ENCODE measurements around the gene SCAND1. TPM values are rescaled to one million over a fixed set of nuclear protein-coding genes. Genes with fewer than 3 reads are reported as not detected.
"Not testable (repeated sequence)": the region's sequence is repeated elsewhere in the genome, so short reads cannot be mapped to it uniquely, and the experiment has no call there.

SCAND1 gene
- 37.8 TPM for total RNA-seq

- peak; percentile 97 for DNase-seq (ENCODE audit: low spot score)
- ATAC-seq, result peak; percentile 97
- intact Hi-C loops (cut with DNase I), result no loop called here
Observed at GRCh38 chr20:35954200-35954906, at the start of gene SCAND1. Gene SCAND1 (minus strand): TSS chr20:35954502. CDS start chr20:35954284, 218 bp downstream.

GRCh38 chr20:36004045-36004444 is 49.7 kb upstream of the SCAND1 start:
- no peak for ATAC-seq
- intact Hi-C loops (cut with DNase I), result no loop called here
- DNase-seq (ENCODE audit: low spot score), result no peak

- DNase-seq (ENCODE audit: low spot score), result no peak
- intact Hi-C loops (cut with DNase I), result no loop called here
- no peak for ATAC-seq
Observed at GRCh38 chr20:36002855-36003254, 48.6 kb upstream of the SCAND1 start.

- ATAC-seq; DNase-seq (ENCODE audit: low spot score); intact Hi-C loops (cut with DNase I): not testable (repeated sequence)
Observed at GRCh38 chr20:36001331-36001730, 47.0 kb upstream of the SCAND1 start.

GRCh38 chr20:35996492-35996891 is 42.2 kb upstream of the SCAND1 start:
- intact Hi-C loops (cut with DNase I), result loop anchor here (5.0 kb wide), 1 partner anchor 141 kb away; no protein-coding TSS in a partner anchor
- not testable (repeated sequence) for DNase-seq (ENCODE audit: low spot score); ATAC-seq

- intact Hi-C loops (cut with DNase I), result loop anchor here (5.0 kb wide), 2 partner anchors 142 to 202 kb away; no protein-coding TSS in a partner anchor
- DNase-seq (ENCODE audit: low spot score) (peak; percentile 91), ATAC-seq (peak; percentile 95)
Observed at GRCh38 chr20:35994994-35995453, 40.7 kb upstream of the SCAND1 start.

- DNase-seq (ENCODE audit: low spot score) (no peak), ATAC-seq (peak; percentile 82)
- intact Hi-C loops (cut with DNase I), result loop anchor here (5.0 kb wide), 1 partner anchor 204 kb away; no protein-coding TSS in a partner anchor
Observed at GRCh38 chr20:35992713-35993335, 38.5 kb upstream of the SCAND1 start.

- DNase-seq (ENCODE audit: low spot score) (no peak), ATAC-seq (no peak)
- intact Hi-C loops (cut with DNase I), result loop anchor here (5.0 kb wide), 1 partner anchor 206 kb away; no protein-coding TSS in a partner anchor
Observed at GRCh38 chr20:35991142-35991771, 37.0 kb upstream of the SCAND1 start.

- intact Hi-C loops (cut with DNase I), result no loop called here
- DNase-seq (ENCODE audit: low spot score) (no peak), ATAC-seq (no peak)
Observed at GRCh38 chr20:35988910-35989463, 34.7 kb upstream of the SCAND1 start.

GRCh38 chr20:35985806-35986205 is 31.5 kb upstream of the SCAND1 start:
- intact Hi-C loops (cut with DNase I), result no loop called here
- no peak for ATAC-seq

GRCh38 chr20:35984382-35984781 is 30.1 kb upstream of the SCAND1 start:
- intact Hi-C loops (cut with DNase I), result no loop called here

More at GRCh38 chr20:35985806-35986205, 31.5 kb upstream of the SCAND1 start:
- DNase-seq (ENCODE audit: low spot score), result no peak

GRCh38 chr20:35981969-35982368 is 27.7 kb upstream of the SCAND1 start:
- no peak for ATAC-seq

More at GRCh38 chr20:35984382-35984781, 30.1 kb upstream of the SCAND1 start:
- no peak for ATAC-seq
- no peak for DNase-seq (ENCODE audit: low spot score)

GRCh38 chr20:35979544-35979943 is 25.2 kb upstream of the SCAND1 start:
- DNase-seq (ENCODE audit: low spot score), result no peak
- ATAC-seq, result no peak
- intact Hi-C loops (cut with DNase I), result no loop called here

More at GRCh38 chr20:35981969-35982368, 27.7 kb upstream of the SCAND1 start:
- no peak for DNase-seq (ENCODE audit: low spot score)
- intact Hi-C loops (cut with DNase I), result no loop called here

GRCh38 chr20:35978041-35978513 is 23.8 kb upstream of the SCAND1 start:
- intact Hi-C loops (cut with DNase I), result no loop called here
- ATAC-seq (no peak), DNase-seq (ENCODE audit: low spot score) (no peak)

GRCh38 chr20:35975576-35976373 is 21.5 kb upstream of the SCAND1 start:
- ATAC-seq (no peak), DNase-seq (ENCODE audit: low spot score) (no peak)
- intact Hi-C loops (cut with DNase I), result no loop called here

GRCh38 chr20:35974256-35974655 is 20.0 kb upstream of the SCAND1 start:
- no peak for DNase-seq (ENCODE audit: low spot score)
- intact Hi-C loops (cut with DNase I), result no loop called here
- ATAC-seq, result no peak

GRCh38 chr20:35972462-35972861 is 18.2 kb upstream of the SCAND1 start:
- ATAC-seq (no peak), DNase-seq (ENCODE audit: low spot score) (no peak)

GRCh38 chr20:35971981-35972380 is 17.7 kb upstream of the SCAND1 start:
- intact Hi-C loops (cut with DNase I), result no loop called here
- DNase-seq (ENCODE audit: low spot score) (no peak), ATAC-seq (no peak)

More at GRCh38 chr20:35972462-35972861, 18.2 kb upstream of the SCAND1 start:
- intact Hi-C loops (cut with DNase I), result no loop called here
